H9 (cell line): ENCODE measurements around the gene IGSF9. TPM values are rescaled to one million over a fixed set of nuclear protein-coding genes. Genes with fewer than 3 reads are reported as not detected.

Experiments
- DNase-seq: peaks from one replicate; pipeline ENCODE4 v3.0.0-alpha.2; 2017
- H2AFZ ChIP-seq: one replicate; pipeline ENCODE4 v1.6.1; 2013; ENCODE audit warnings: mild to moderate bottlenecking, low read length, control low read depth, moderate library complexity
- H2AK5ac ChIP-seq: 2 replicates; pipeline ENCODE4 v1.6.1; 2013; ENCODE audit warnings: low read length, control low read depth, mixed read lengths; ENCODE audit not compliant: insufficient read length
- H2BK120ac ChIP-seq: one replicate; pipeline ENCODE4 v1.6.1; 2013; ENCODE audit warnings: low read depth, mild to moderate bottlenecking, low read length, control low read depth, inconsistent platforms; ENCODE audit not compliant: poor library complexity, severe bottlenecking
- H2BK12ac ChIP-seq: 2 replicates; pipeline ENCODE4 v1.6.1; 2013; ENCODE audit warnings: low read length, control low read depth, mixed read lengths, low read depth; ENCODE audit not compliant: insufficient read length
- H2BK15ac ChIP-seq: 2 replicates; pipeline ENCODE4 v1.6.1; 2013; ENCODE audit warnings: low read depth, low read length, control low read depth
- H2BK20ac ChIP-seq: one replicate; pipeline ENCODE4 v1.6.1; 2013; ENCODE audit warnings: low read depth, mild to moderate bottlenecking, low read length, control low read depth, inconsistent platforms; ENCODE audit not compliant: poor library complexity, severe bottlenecking
- H2BK5ac ChIP-seq: 2 replicates; pipeline ENCODE4 v1.6.1; 2013; ENCODE audit warnings: low read length, control low read depth, mixed read lengths; ENCODE audit not compliant: insufficient read length
- H3K14ac ChIP-seq: 2 replicates; pipeline ENCODE4 v1.6.1; 2013; ENCODE audit warnings: low read length, control low read depth; ENCODE audit not compliant: insufficient read depth
- H3K18ac ChIP-seq: 2 replicates; pipeline ENCODE4 v1.6.1; 2013; ENCODE audit warnings: low read depth, mild to moderate bottlenecking, mixed read lengths, low read length, control low read depth; ENCODE audit not compliant: insufficient read length
- H3K23ac ChIP-seq: 2 replicates; pipeline ENCODE4 v1.6.1; 2013; ENCODE audit warnings: low read length, control low read depth, mixed read lengths, low read depth; ENCODE audit not compliant: insufficient read length
- H3K23me2 ChIP-seq: 2 replicates; pipeline ENCODE4 v1.6.1; 2013; ENCODE audit warnings: low read depth, mild to moderate bottlenecking, mixed read lengths, low read length, control low read depth; ENCODE audit not compliant: insufficient read length, poor library complexity, severe bottlenecking
- H3K27ac ChIP-seq: 2 replicates; pipeline ENCODE4 v1.5.1; 2013; ENCODE audit warnings: low read length, control low read depth, mixed read lengths, low read depth; ENCODE audit not compliant: insufficient read length
- H3K27me3 ChIP-seq: 2 replicates; pipeline ENCODE4 v1.6.1; 2013; ENCODE audit warnings: low read length, control low read depth, inconsistent platforms; ENCODE audit not compliant: insufficient read depth
- H3K4ac ChIP-seq: 2 replicates; pipeline ENCODE4 v1.6.1; 2013; ENCODE audit warnings: low read depth, mild to moderate bottlenecking, control low read depth, inconsistent platforms, low read length, moderate library complexity
- H3K4me1 ChIP-seq: 2 replicates; pipeline ENCODE4 v1.6.1; 2013; ENCODE audit warnings: low read length, control low read depth, inconsistent platforms; ENCODE audit not compliant: insufficient read depth
- H3K4me2 ChIP-seq: 2 replicates; pipeline ENCODE4 v1.6.1; 2013; ENCODE audit warnings: low read length, control low read depth, mixed read lengths; ENCODE audit not compliant: insufficient read length, insufficient read depth
- H3K56ac ChIP-seq: 2 replicates; pipeline ENCODE4 v1.6.1; 2013; ENCODE audit warnings: low read depth, mild to moderate bottlenecking, mixed read lengths, low read length, control low read depth; ENCODE audit not compliant: insufficient read length
- H3K79me1 ChIP-seq: 2 replicates; pipeline ENCODE4 v1.6.1; 2013; ENCODE audit warnings: low read depth, mild to moderate bottlenecking, moderate library complexity, low read length, control low read depth, inconsistent platforms; ENCODE audit not compliant: insufficient read depth, poor library complexity, severe bottlenecking
- H3K79me2 ChIP-seq: 2 replicates; pipeline ENCODE4 v1.6.1; 2013; ENCODE audit warnings: low read length, control low read depth, inconsistent platforms; ENCODE audit not compliant: insufficient read depth
- H3K9ac ChIP-seq: 2 replicates; pipeline ENCODE4 v1.6.1; 2013; ENCODE audit warnings: low read length, control low read depth, mixed read lengths; ENCODE audit not compliant: insufficient read length; ENCODE audit errors: extremely low read depth
- H3K9me3 ChIP-seq: one replicate; pipeline ENCODE4 v1.6.1; 2013; ENCODE audit warnings: low read depth, low read length, inconsistent platforms; ENCODE audit not compliant: control insufficient read depth
- H3T11ph ChIP-seq: one replicate; pipeline ENCODE4 v1.6.1; 2013; ENCODE audit warnings: mild to moderate bottlenecking, low read length, control low read depth, inconsistent platforms
- H4K20me1 ChIP-seq: one replicate; pipeline ENCODE4 v1.6.1; 2013; ENCODE audit not compliant: control insufficient read depth, insufficient read length, insufficient read depth
- H4K5ac ChIP-seq: 2 replicates; pipeline ENCODE4 v1.6.1; 2013; ENCODE audit warnings: low read depth, mild to moderate bottlenecking, mixed read lengths, low read length, control low read depth; ENCODE audit not compliant: insufficient read length
- H4K8ac ChIP-seq: replicated peaks from 2 replicates; pipeline ENCODE4 v1.6.1; 2013; ENCODE audit warnings: low read length, control low read depth, mixed read lengths, low read depth; ENCODE audit not compliant: insufficient read length
- H4K91ac ChIP-seq: 2 replicates; pipeline ENCODE4 v1.6.1; 2013; ENCODE audit warnings: low read depth, mild to moderate bottlenecking, moderate library complexity, mixed read lengths, low read length, control low read depth; ENCODE audit not compliant: insufficient read length
- H3K27ac Mint-ChIP-seq, 3 experiments: 2 replicates in 2 of 3; 3 replicates in 1 of 3; pipeline ENCODE4 v1.8.0; 2020 to 2021; ENCODE audit warnings: mixed read lengths in 3 of 3, mild to moderate bottlenecking in 1 of 3, moderate library complexity in 1 of 3
- H3K27me3 Mint-ChIP-seq: 2 replicates; pipeline ENCODE4 v1.8.0; 2021; ENCODE audit warnings: low read depth, mild to moderate bottlenecking, moderate library complexity, mixed read lengths
- H3K36me3 Mint-ChIP-seq, 3 experiments: 2 replicates in 2 of 3; 3 replicates in 1 of 3; pipeline ENCODE4 v1.8.0; 2020 to 2021; ENCODE audit warnings: low read depth in 3 of 3, mixed read lengths in 3 of 3; ENCODE audit not compliant: insufficient read depth in 1 of 3
- H3K4me1 Mint-ChIP-seq, 2 experiments: 2 replicates each; pipeline ENCODE4 v1.8.0; 2020; ENCODE audit warnings: mixed read lengths in 2 of 2
- H3K4me3 Mint-ChIP-seq, 2 experiments: 2 replicates in 1 of 2; 3 replicates in 1 of 2; pipeline ENCODE4 v1.8.0; 2020 to 2021; ENCODE audit warnings: mild to moderate bottlenecking in 2 of 2, mixed read lengths in 2 of 2, moderate library complexity in 1 of 2
- H3K9me3 Mint-ChIP-seq, 2 experiments: 2 replicates in 1 of 2; 3 replicates in 1 of 2; pipeline ENCODE4 v1.8.0; 2020; ENCODE audit warnings: mild to moderate bottlenecking in 2 of 2, mixed read lengths in 2 of 2, moderate library complexity in 1 of 2
- WGBS: extraction: QIAGEN DNeasy Blood & Tissue Kit; methylation state at CpG from one replicate; pipeline ENCODE4 v1.1.7; 2013; ENCODE audit warnings: missing lambda C conversion rate, low lambda C conversion rate, mixed read lengths; ENCODE audit not compliant: insufficient read length; ENCODE audit errors: extremely low coverage; 5-methylcytosine and 5-hydroxymethylcytosine counted together
- total RNA-seq: library from RNA; stranded (reverse); gene quantifications from 2 replicates; pipeline ENCODE4 v1.2.1, GENCODE V29; 2021
- TF ChIP-seq, protein P1 (sequence below): fragments of 200-600 bp; sonication (generic); conservative IDR thresholded peaks from 3 replicates; pipeline ENCODE4 v1.8.0; 2021; ENCODE audit warnings: antibody characterized with exemption, mild to moderate bottlenecking

IGSF9 gene
- total RNA-seq, 1 experiment from 2014 or later = 11.3 TPM

- Histone ChIP-seq H3K14ac (no peak overlapping the region), H4K91ac (no peak overlapping the region), H2BK120ac (no peak overlapping the region), H3K23me2 (peaks cover 14% of the 10 kb centered on the region), H4K20me1 (no peaks in the 10 kb centered on the region), H3K56ac (no peak overlapping the region), H3K4ac (no peak overlapping the region), H2AFZ (no peak overlapping the region), H3K27ac (no peak overlapping the region), H2BK15ac (no peak overlapping the region), H4K8ac (no peak overlapping the region), H3K4me1 (no peaks in the 10 kb centered on the region), H3K23ac (no peak overlapping the region), H3K4me2 (no peak overlapping the region), H3K79me2 (no peaks in the 10 kb centered on the region), H3K27me3 (no peaks in the 10 kb centered on the region), H3K9me3 (no peaks in the 10 kb centered on the region), H2BK12ac (no peak overlapping the region), H3K9ac (no peak overlapping the region), H2AK5ac (no peak overlapping the region), H2BK5ac (no peak overlapping the region), H4K5ac (no peak overlapping the region), H3T11ph (no peak overlapping the region), H3K79me1 (no peaks in the 10 kb centered on the region), H3K18ac (no peak overlapping the region), H2BK20ac (no peak overlapping the region)
- Mint-ChIP-seq H3K9me3 (no peaks in the 10 kb centered on the region; a peak in 1 of 5 replicates), H3K27ac (peak overlapping the region in 2 of 3 experiments; percentile 29 to 40; a peak in 4 of 7 replicates), H3K27me3 (peaks cover 3% of the 10 kb centered on the region), H3K4me3 (no peak overlapping the region; a peak in 1 of 5 replicates), H3K36me3 (peaks cover 18 to 30% (median 29%) of the 10 kb centered on the region in 3 experiments), H3K4me1 (peaks cover 12 to 14% of the 10 kb centered on the region in 2 experiments)
- peak; percentile 96 for DNase-seq
- TF ChIP-seq, protein P1, sequence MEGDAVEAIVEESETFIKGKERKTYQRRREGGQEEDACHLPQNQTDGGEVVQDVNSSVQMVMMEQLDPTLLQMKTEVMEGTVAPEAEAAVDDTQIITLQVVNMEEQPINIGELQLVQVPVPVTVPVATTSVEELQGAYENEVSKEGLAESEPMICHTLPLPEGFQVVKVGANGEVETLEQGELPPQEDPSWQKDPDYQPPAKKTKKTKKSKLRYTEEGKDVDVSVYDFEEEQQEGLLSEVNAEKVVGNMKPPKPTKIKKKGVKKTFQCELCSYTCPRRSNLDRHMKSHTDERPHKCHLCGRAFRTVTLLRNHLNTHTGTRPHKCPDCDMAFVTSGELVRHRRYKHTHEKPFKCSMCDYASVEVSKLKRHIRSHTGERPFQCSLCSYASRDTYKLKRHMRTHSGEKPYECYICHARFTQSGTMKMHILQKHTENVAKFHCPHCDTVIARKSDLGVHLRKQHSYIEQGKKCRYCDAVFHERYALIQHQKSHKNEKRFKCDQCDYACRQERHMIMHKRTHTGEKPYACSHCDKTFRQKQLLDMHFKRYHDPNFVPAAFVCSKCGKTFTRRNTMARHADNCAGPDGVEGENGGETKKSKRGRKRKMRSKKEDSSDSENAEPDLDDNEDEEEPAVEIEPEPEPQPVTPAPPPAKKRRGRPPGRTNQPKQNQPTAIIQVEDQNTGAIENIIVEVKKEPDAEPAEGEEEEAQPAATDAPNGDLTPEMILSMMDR = no peak
- no CpG with 5 or more reads among the region's 48 CpGs for WGBS
Measured at GRCh38 chr1:159929155-159930051, 16.0 kb downstream of the IGSF9 start.
